Left colon (tissue), 2 donors: ENCODE results near the gene SORL1-AS1.
"Not testable (repeated sequence)": the region's sequence is repeated elsewhere in the genome, so short reads cannot be mapped to it uniquely, and the experiment has no call there.

ENCODE experiments used
- ATAC-seq: fragments of 200-7000 bp; cut with Tn5 transposase; one replicate; pipeline ENCODE4 v1.9.1; 2020; ENCODE audit warnings: mild to moderate bottlenecking, moderate library complexity
- DNase-seq, 2 donors: peaks; one replicate each; pipeline ENCODE4 v3.0.0-alpha.2; 2020
- intact Hi-C, 2 donors: fragments of 100-400 bp; cut with DNase I in 1 of 2; cut with micrococcal nuclease in 1 of 2; formaldehyde crosslinking; loops; one replicate each; pipeline versions ENCODE4 v1.11.2 to v1.14.0; 2022; cut with DNase I, micrococcal nuclease
- donor health status: DM: no; HTN: no; CAD: no.
- donor health status: DM: yes; HTN: yes; CAD: no.

The SORL1-AS1 gene

GRCh38 chr11:121452609-121453150, at the start of gene SORL1-AS1:
SORL1-AS1 (minus strand) TSS chr11:121452967.
- DNase-seq (peak; percentile 38 to 49), ATAC-seq (peak; percentile 23)
- intact Hi-C loops = no loop called here

- DNase-seq (no peak), ATAC-seq (no peak)
- intact Hi-C loops = no loop called here
These were observed 48.0 kb upstream of the SORL1-AS1 start for GRCh38 chr11:121500717-121501116.

GRCh38 chr11:121500275-121500674, 47.5 kb upstream of the SORL1-AS1 start:
- ATAC-seq = no peak
- no peak for DNase-seq
- intact Hi-C loops = no loop called here

GRCh38 chr11:121499405-121499804, 46.6 kb upstream of the SORL1-AS1 start:
- intact Hi-C loops = no loop called here
- no peak for DNase-seq
- ATAC-seq = no peak

- ATAC-seq (peak; percentile 98), DNase-seq (peak in 1 of 2 donors; percentile 17)
- intact Hi-C loops = no loop called here
These were observed 44.6 kb upstream of the SORL1-AS1 start for GRCh38 chr11:121497176-121497998.

- intact Hi-C loops = no loop called here
- DNase-seq = no peak
- no peak for ATAC-seq
These were observed 41.8 kb upstream of the SORL1-AS1 start for GRCh38 chr11:121494355-121495099.

GRCh38 chr11:121489823-121490222, 37.1 kb upstream of the SORL1-AS1 start:
- intact Hi-C loops = no loop called here
- no peak for DNase-seq
- ATAC-seq = no peak

- ATAC-seq (no peak), DNase-seq (no peak)
- intact Hi-C loops = no loop called here
These were observed 35.9 kb upstream of the SORL1-AS1 start for GRCh38 chr11:121488641-121489040.

- no peak for ATAC-seq
- no peak for DNase-seq
These were observed 35.4 kb upstream of the SORL1-AS1 start for GRCh38 chr11:121488170-121488569.

GRCh38 chr11:121487191-121487590, 34.4 kb upstream of the SORL1-AS1 start:
- no peak for DNase-seq
- ATAC-seq = no peak
- intact Hi-C loops = no loop called here

More at GRCh38 chr11:121488170-121488569, 35.4 kb upstream of the SORL1-AS1 start:
- intact Hi-C loops = no loop called here

- intact Hi-C loops = no loop called here
- no peak for ATAC-seq
- no peak for DNase-seq
These were observed 33.3 kb upstream of the SORL1-AS1 start for GRCh38 chr11:121486054-121486453.

GRCh38 chr11:121485216-121485615, 32.4 kb upstream of the SORL1-AS1 start:
- ATAC-seq (no peak), DNase-seq (no peak)
- intact Hi-C loops = no loop called here

GRCh38 chr11:121483805-121484480, 31.2 kb upstream of the SORL1-AS1 start:
- ATAC-seq (no peak), DNase-seq (no peak)
- intact Hi-C loops = no loop called here

GRCh38 chr11:121482231-121483129, 29.7 kb upstream of the SORL1-AS1 start:
- ATAC-seq (peak; percentile 19), DNase-seq (no peak)
- intact Hi-C loops = no loop called here

GRCh38 chr11:121481484-121482230, 28.9 kb upstream of the SORL1-AS1 start:
- intact Hi-C loops, DNase-seq, ATAC-seq: not testable (repeated sequence)

GRCh38 chr11:121479698-121480238, 27.0 kb upstream of the SORL1-AS1 start:
- intact Hi-C loops = no loop called here
- DNase-seq = no peak
- no peak for ATAC-seq

GRCh38 chr11:121478895-121479697, 26.3 kb upstream of the SORL1-AS1 start:
- ATAC-seq = no peak
- no peak for DNase-seq
- intact Hi-C loops = no loop called here
